Measurements from ENCODE around the gene SLC5A2.
A peak's percentile ranks its signal among the peaks of the same experiment; 100 is the strongest.

SLC5A2 gene

GRCh38 chr16:31459687-31460581, 23.0 kb upstream of the SLC5A2 start:
- DNase-seq (ENCODE audit: low read depth in 3 of 3) = peak; percentile 100

GRCh38 chr16:31460582-31461002, 22.3 kb upstream of the SLC5A2 start:
- no peak for DNase-seq (ENCODE audit: low read depth in 3 of 3)

- no peak for DNase-seq (ENCODE audit: low read depth in 3 of 3)
These were observed 21.6 kb upstream of the SLC5A2 start for GRCh38 chr16:31461201-31461920.

- DNase-seq (ENCODE audit: low read depth in 3 of 3) = no peak
These were observed 20.8 kb upstream of the SLC5A2 start for GRCh38 chr16:31461921-31462804.

GRCh38 chr16:31464348-31464769, 18.6 kb upstream of the SLC5A2 start:
- no peak for DNase-seq (ENCODE audit: low read depth in 3 of 3)

GRCh38 chr16:31464781-31465260, 18.1 kb upstream of the SLC5A2 start:
- no peak for DNase-seq (ENCODE audit: low read depth in 3 of 3)

- no peak for DNase-seq (ENCODE audit: low read depth in 3 of 3)
These were observed 17.0 kb upstream of the SLC5A2 start for GRCh38 chr16:31465788-31466370.

- DNase-seq (ENCODE audit: low read depth in 3 of 3) = no peak
These were observed 16.5 kb upstream of the SLC5A2 start for GRCh38 chr16:31466381-31466841.

- no peak for DNase-seq (ENCODE audit: low read depth in 3 of 3)
These were observed 15.7 kb upstream of the SLC5A2 start for GRCh38 chr16:31467151-31467773.

GRCh38 chr16:31467858-31468257, 15.1 kb upstream of the SLC5A2 start:
- no peak for DNase-seq (ENCODE audit: low read depth in 3 of 3)

- no peak for DNase-seq (ENCODE audit: low read depth in 3 of 3)
These were observed 12.3 kb upstream of the SLC5A2 start for GRCh38 chr16:31470615-31471014.

GRCh38 chr16:31471241-31471874, 11.6 kb upstream of the SLC5A2 start:
- no peak for DNase-seq (ENCODE audit: low read depth in 3 of 3)

GRCh38 chr16:31471875-31472708, 10.8 kb upstream of the SLC5A2 start, which contains the start of gene TGFB1I1:
Gene TGFB1I1 (plus strand): TSS chr16:31472152. CDS start chr16:31472189, 37 bp downstream.
- DNase-seq (ENCODE audit: low read depth in 3 of 3) = no peak

GRCh38 chr16:31472709-31473203, 10.2 kb upstream of the SLC5A2 start:
- DNase-seq (ENCODE audit: low read depth in 3 of 3) = no peak

- DNase-seq (ENCODE audit: low read depth in 3 of 3) = no peak
These were observed 9.5 kb upstream of the SLC5A2 start for GRCh38 chr16:31473264-31473984.

- DNase-seq (ENCODE audit: low read depth in 3 of 3) = no peak
These were observed 8.7 kb upstream of the SLC5A2 start for GRCh38 chr16:31474173-31474714.

GRCh38 chr16:31474773-31475738, 7.9 kb upstream of the SLC5A2 start:
- DNase-seq (ENCODE audit: low read depth in 3 of 3) = no peak
